B cell (primary cell): ENCODE data around the gene GPRC6A. TPM values are rescaled to one million over a fixed set of nuclear protein-coding genes. Genes with fewer than 3 reads are reported as not detected.

ENCODE experiments used
- ATAC-seq: fragments of 200-7000 bp; cut with Tn5 transposase; one replicate; pipeline ENCODE4 v1.10.0; 2021; ENCODE audit warnings: low read depth, mild to moderate bottlenecking, moderate number of reproducible peaks, moderate library complexity
- CTCF ChIA-PET: fragments of 350-600 bp; sonication (Branson Sonifier 250); formaldehyde crosslinking; loops from one replicate; lab custom pipeline; 2021; ENCODE audit warnings: antibody characterized with exemption, inconsistent platforms; lab: Charles Lee
- POLR2A ChIA-PET: fragments of 350-600 bp; sonication (Branson Sonifier 250); formaldehyde crosslinking; loops from one replicate; lab custom pipeline; 2021; ENCODE audit warnings: antibody characterized with exemption; lab: Charles Lee
- DNase-seq: peaks from one replicate; pipeline ENCODE4 v3.0.0; 2013
- H2AFZ ChIP-seq: 2 replicates; pipeline ENCODE4 v1.6.1; 2012; ENCODE audit warnings: mild to moderate bottlenecking, low read depth, low read length; ENCODE audit not compliant: insufficient read depth, poor library complexity, severe bottlenecking
- H3K27ac ChIP-seq, 2 donors: 1 replicate in 1 of 2; 2 replicates in 1 of 2; pipeline ENCODE4 v1.5.1; 2012 to 2013; ENCODE audit warnings: low read length in 2 of 2, mild to moderate bottlenecking in 2 of 2, moderate library complexity in 1 of 2
- H3K27me3 ChIP-seq, 4 experiments: fragments of 200-600 bp in 1 of 4; sonication (generic) in 1 of 4; replicated peaks in 1 of 4; 1 replicate in 2 of 4; 2 replicates in 2 of 4; pipeline versions ENCODE4 v1.6.1 to v1.7.0; 2013 to 2016; ENCODE audit warnings: low read length in 3 of 4, mild to moderate bottlenecking in 2 of 4, mixed read lengths in 1 of 4, moderate library complexity in 1 of 4; ENCODE audit not compliant: insufficient read depth in 4 of 4, control insufficient read depth in 3 of 4; ENCODE audit errors: control extremely low read depth in 1 of 4
- H3K36me3 ChIP-seq, 2 experiments: replicated peaks in 1 of 2; 1 replicate in 1 of 2; 2 replicates in 1 of 2; pipeline versions ENCODE4 v1.6.1 to v1.7.1; 2013; ENCODE audit warnings: low read length in 1 of 2; ENCODE audit not compliant: insufficient read depth in 2 of 2, control insufficient read depth in 1 of 2; ENCODE audit errors: control extremely low read depth in 1 of 2, extremely low read depth in 1 of 2
- H3K4me1 ChIP-seq, 2 donors: fragments of 200-600 bp in 1 of 2; sonication (generic) in 1 of 2; 1 replicate in 1 of 2; 2 replicates in 1 of 2; pipeline versions ENCODE4 v1.5.1 to v1.6.1; 2013 to 2017; ENCODE audit warnings: low read length in 2 of 2; ENCODE audit not compliant: control insufficient read depth in 2 of 2, insufficient read depth in 2 of 2
- H3K4me2 ChIP-seq: replicated peaks from 2 replicates; pipeline ENCODE3; 2012; ENCODE audit warnings: mild to moderate bottlenecking, low read depth, low read length; ENCODE audit not compliant: poor library complexity, severe bottlenecking
- H3K4me3 ChIP-seq, 5 experiments: fragments of 200-600 bp in 1 of 5; sonication (generic) in 1 of 5; 1 replicate in 3 of 5; 2 replicates in 2 of 5; pipeline versions ENCODE4 v1.5.1 to v1.7.0; 2011 to 2016; ENCODE audit warnings: low read length in 4 of 5, mild to moderate bottlenecking in 4 of 5, low read depth in 2 of 5, control low read depth in 1 of 5, moderate library complexity in 1 of 5; ENCODE audit not compliant: insufficient read depth in 1 of 5; ENCODE audit errors: control extremely low read depth in 1 of 5, extremely low read depth in 1 of 5
- H3K79me2 ChIP-seq: fragments of 200-600 bp; sonication (generic); one replicate; pipeline ENCODE4 v1.6.0; 2016; ENCODE audit warnings: low read length; ENCODE audit not compliant: control insufficient read depth, insufficient read depth
- H3K9ac ChIP-seq: fragments of 200-600 bp; sonication (generic); 2 replicates; pipeline ENCODE4 v1.6.1; 2017; ENCODE audit warnings: mild to moderate bottlenecking, low read length, moderate library complexity
- H3K9me3 ChIP-seq, 3 donors: one replicate each; pipeline versions ENCODE4 v1.6.1 to v1.7.1; 2013; ENCODE audit warnings: low read length in 2 of 3; ENCODE audit not compliant: control insufficient read depth in 2 of 3, insufficient read depth in 1 of 3; ENCODE audit errors: control extremely low read depth in 1 of 3
- H4K20me1 ChIP-seq: 2 replicates; pipeline ENCODE4 v1.6.0; 2012; ENCODE audit warnings: mild to moderate bottlenecking, low read length; ENCODE audit not compliant: insufficient read depth, control insufficient read depth, poor library complexity, severe bottlenecking
- H3K27ac Mint-ChIP-seq: one replicate; pipeline ENCODE4 v1.8.0; 2021; ENCODE audit warnings: mixed read lengths
- H3K27me3 Mint-ChIP-seq: one replicate; pipeline ENCODE4 v1.8.0; 2021; ENCODE audit warnings: mixed read lengths
- H3K4me1 Mint-ChIP-seq: one replicate; pipeline ENCODE4 v1.8.0; 2021; ENCODE audit warnings: mixed read lengths
- H3K4me3 Mint-ChIP-seq: one replicate; pipeline ENCODE4 v1.8.0; 2021; ENCODE audit warnings: mixed read lengths
- H3K9me3 Mint-ChIP-seq: one replicate; pipeline ENCODE4 v1.8.0; 2022; ENCODE audit warnings: mixed read lengths; ENCODE audit not compliant: insufficient read depth
- CTCF ChIP-seq: fragments of 200-600 bp; IDR thresholded peaks from one replicate; pipeline ENCODE4 v1.8.0; 2022; ENCODE audit warnings: antibody characterized with exemption, mild to moderate bottlenecking
- EZH2 ChIP-seq: IDR thresholded peaks from 2 replicates; pipeline ENCODE4 v1.6.1; 2012; ENCODE audit warnings: borderline replicate concordance, low read depth, mild to moderate bottlenecking, moderate library complexity, low read length; ENCODE audit not compliant: insufficient read depth, poor library complexity, severe bottlenecking
- WGBS: methylation state at CpG from one replicate; pipeline ENCODE4 v1.1.5; 2013; ENCODE audit warnings: missing lambda C conversion rate; ENCODE audit not compliant: insufficient coverage; 5-methylcytosine and 5-hydroxymethylcytosine counted together
- intact Hi-C: fragments of 100-400 bp; cut with micrococcal nuclease; formaldehyde crosslinking; loops from one replicate; pipeline ENCODE4 v1.10.0; 2022
- polyA plus RNA-seq: library from polyadenylated mRNA; depleted of rRNA; stranded (reverse); fragments of >200 nt; gene quantifications from 2 replicates; pipeline ENCODE4 v1.2.3, GENCODE V29; 2012
- total RNA-seq, 2 donors: library from RNA; stranded (reverse); fragments of 120-200 nt in 1 of 2; gene quantifications; 1 replicate in 1 of 2; 2 replicates in 1 of 2; pipeline versions ENCODE4 v1.2.3 to v1.2.4, GENCODE V29; 2013 to 2022

The GPRC6A gene
- total and polyA plus RNA-seq, 2 donors (not counting 1 experiment from before 2014, with no cell fraction given) = not detected

GRCh38 chr6:116772450-116772849 is 56.4 kb downstream of the GPRC6A start:
- Histone ChIP-seq H3K9me3 (no peaks in the 10 kb centered on the region), H3K36me3 (no peaks in the 10 kb centered on the region), H3K4me2 (no peak overlapping the region), H3K4me1 (no peaks in the 10 kb centered on the region), H3K9ac (no peak overlapping the region), H3K27ac (no peak overlapping the region), H3K27me3 (no peaks in the 10 kb centered on the region), H4K20me1 (no peaks in the 10 kb centered on the region), H3K79me2 (no peaks in the 10 kb centered on the region), H3K4me3 (no peak overlapping the region), H2AFZ (no peak overlapping the region)
- Mint-ChIP-seq H3K4me3 (no peak overlapping the region), H3K27ac (no peak overlapping the region), H3K9me3 (no peaks in the 10 kb centered on the region), H3K4me1 (no peaks in the 10 kb centered on the region), H3K27me3 (peaks cover 24% of the 10 kb centered on the region)
- TF ChIP-seq EZH2 (no peak), CTCF (no peak)
- no CpG with 5 or more reads among the region's 1 CpG for WGBS
- intact Hi-C loops = no loop called here
- no peak for ATAC-seq
- no peak for DNase-seq
- ChIA-PET CTCF (interaction anchor here (0.7 kb wide), 1 partner anchor 556 kb away, joined by 3 read pairs; no protein-coding TSS in a partner anchor), POLR2A (no interaction called here)

GRCh38 chr6:116767715-116768114 is 61.2 kb downstream of the GPRC6A start:
- Histone ChIP-seq H3K4me3 (no peak overlapping the region), H2AFZ (no peak overlapping the region), H3K4me2 (no peak overlapping the region), H3K27me3 (peaks cover 0 to 28% (median 17%) of the 10 kb centered on the region in 4 experiments), H3K9me3 (peaks cover 0 to 5% (median 0%) of the 10 kb centered on the region in 3 donors), H4K20me1 (no peaks in the 10 kb centered on the region), H3K4me1 (peaks cover 9 to 19% of the 10 kb centered on the region in 2 donors), H3K9ac (no peak overlapping the region), H3K36me3 (no peaks in the 10 kb centered on the region), H3K27ac (no peak overlapping the region), H3K79me2 (no peaks in the 10 kb centered on the region)
- Mint-ChIP-seq H3K27ac (no peak overlapping the region), H3K9me3 (no peaks in the 10 kb centered on the region), H3K4me3 (no peak overlapping the region), H3K4me1 (peaks cover 14% of the 10 kb centered on the region), H3K27me3 (peaks cover 58% of the 10 kb centered on the region)
- no CpG with 5 or more reads among the region's 2 CpGs for WGBS
- CTCF ChIA-PET = no interaction called here
- no peak for ATAC-seq
- DNase-seq = no peak
- intact Hi-C loops = no loop called here
- POLR2A ChIA-PET = no interaction called here
- TF ChIP-seq EZH2 (no peak), CTCF (no peak)
